ENCODE results near the gene TLE6.
"Not testable (repeated sequence)": the region's sequence is repeated elsewhere in the genome, so short reads cannot be mapped to it uniquely, and the experiment has no call there.

TLE6 gene

GRCh38 chr19:2984215-2984528 lies 6.8 kb downstream of the TLE6 start:
- FAIRE-seq: no peak
- no peak for TF ChIP-seq CTCF (IDR thresholded peaks at IDR 0.05; ENCODE audit: insufficient read depth, missing control alignments)
- DNase-seq (ENCODE audit: insufficient read length, low spot score): no peak

- DNase-seq (ENCODE audit: insufficient read length, low spot score): no peak
- no peak for FAIRE-seq
- no peak for TF ChIP-seq CTCF (IDR thresholded peaks at IDR 0.05; ENCODE audit: insufficient read depth, missing control alignments)
Measured at GRCh38 chr19:2986951-2987524, 9.7 kb downstream of the TLE6 start.

GRCh38 chr19:2987797-2988196 lies 10.4 kb downstream of the TLE6 start:
- DNase-seq (ENCODE audit: insufficient read length, low spot score) (no peak), FAIRE-seq (no peak)
- no peak for TF ChIP-seq CTCF (IDR thresholded peaks at IDR 0.05; ENCODE audit: insufficient read depth, missing control alignments)

GRCh38 chr19:2988568-2988967 lies 11.2 kb downstream of the TLE6 start:
- DNase-seq (ENCODE audit: insufficient read length, low spot score) (no peak), FAIRE-seq (no peak)
- no peak for TF ChIP-seq CTCF (IDR thresholded peaks at IDR 0.05; ENCODE audit: insufficient read depth, missing control alignments)

GRCh38 chr19:2989236-2989946 lies 12.0 kb downstream of the TLE6 start:
- no peak for DNase-seq (ENCODE audit: insufficient read length, low spot score)
- no peak for TF ChIP-seq CTCF (IDR thresholded peaks at IDR 0.05; ENCODE audit: insufficient read depth, missing control alignments)
- no peak for FAIRE-seq

GRCh38 chr19:2992333-2992732 lies 15.0 kb downstream of the TLE6 start:
- DNase-seq (ENCODE audit: insufficient read length, low spot score); FAIRE-seq: not testable (repeated sequence)

- TF ChIP-seq CTCF (IDR thresholded peaks at IDR 0.05; ENCODE audit: insufficient read depth, missing control alignments): no peak
- no peak for FAIRE-seq
Measured at GRCh38 chr19:2992958-2993357, 15.6 kb downstream of the TLE6 start.

More at GRCh38 chr19:2992958-2993357, 15.6 kb downstream of the TLE6 start:
- DNase-seq (ENCODE audit: insufficient read length, low spot score): no peak
